ENCODE results near the gene INHA. TPM values are rescaled to one million over a fixed set of nuclear protein-coding genes. Genes with fewer than 3 reads are reported as not detected.

Gene INHA
- total and polyA plus RNA-seq, 4 donors = 0.03 to 0.15 (median 0.11) TPM

GRCh38 chr2:219595256-219595655, 23.1 kb downstream of the INHA start:
- Histone ChIP-seq H3K4me1 (ENCODE audit: control insufficient read depth in 4 of 4, insufficient read depth in 4 of 4, low read length in 3 of 4) (peaks cover 0 to 9% (median 7%) of the 10 kb centered on the region in 4 donors), H3K9me3 (ENCODE audit: control insufficient read depth in 4 of 4, low read length in 3 of 4) (no peaks in the 10 kb centered on the region), H3K9ac (ENCODE audit: low read depth in 1 of 2, low read length in 2 of 2) (no peak overlapping the region), H3K36me3 (ENCODE audit: control insufficient read depth in 4 of 4, insufficient read depth in 3 of 4, low read depth in 1 of 4, low read length in 3 of 4) (no peaks in the 10 kb centered on the region), H3K27ac (ENCODE audit: low read depth in 1 of 2, low read length in 2 of 2) (no peak overlapping the region), H3K4me3 (ENCODE audit: low read depth in 1 of 3, low read length in 3 of 3) (no peak overlapping the region), H3K27me3 (ENCODE audit: control insufficient read depth in 4 of 4, insufficient read depth in 4 of 4, low read length in 3 of 4) (no peaks in the 10 kb centered on the region)
- no peak for TF ChIP-seq YY1 (IDR thresholded peaks at IDR 0.05)
- TF ChIP-seq NR2F2 (IDR thresholded peaks at IDR 0.05) = no peak
- no peak for TF ChIP-seq SP1 (IDR thresholded peaks at IDR 0.05)
- TF ChIP-seq RXRA (IDR thresholded peaks at IDR 0.05) = no peak
- no peak for TF ChIP-seq FOXA2 (IDR thresholded peaks at IDR 0.05)
- TF ChIP-seq, protein P1, sequence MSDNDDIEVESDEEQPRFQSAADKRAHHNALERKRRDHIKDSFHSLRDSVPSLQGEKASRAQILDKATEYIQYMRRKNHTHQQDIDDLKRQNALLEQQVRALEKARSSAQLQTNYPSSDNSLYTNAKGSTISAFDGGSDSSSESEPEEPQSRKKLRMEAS (IDR thresholded peaks at IDR 0.05) = no peak
- TF ChIP-seq, protein P2, sequence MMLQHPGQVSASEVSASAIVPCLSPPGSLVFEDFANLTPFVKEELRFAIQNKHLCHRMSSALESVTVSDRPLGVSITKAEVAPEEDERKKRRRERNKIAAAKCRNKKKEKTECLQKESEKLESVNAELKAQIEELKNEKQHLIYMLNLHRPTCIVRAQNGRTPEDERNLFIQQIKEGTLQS (IDR thresholded peaks at IDR 0.05) = no peak
- TF ChIP-seq, protein P3, sequence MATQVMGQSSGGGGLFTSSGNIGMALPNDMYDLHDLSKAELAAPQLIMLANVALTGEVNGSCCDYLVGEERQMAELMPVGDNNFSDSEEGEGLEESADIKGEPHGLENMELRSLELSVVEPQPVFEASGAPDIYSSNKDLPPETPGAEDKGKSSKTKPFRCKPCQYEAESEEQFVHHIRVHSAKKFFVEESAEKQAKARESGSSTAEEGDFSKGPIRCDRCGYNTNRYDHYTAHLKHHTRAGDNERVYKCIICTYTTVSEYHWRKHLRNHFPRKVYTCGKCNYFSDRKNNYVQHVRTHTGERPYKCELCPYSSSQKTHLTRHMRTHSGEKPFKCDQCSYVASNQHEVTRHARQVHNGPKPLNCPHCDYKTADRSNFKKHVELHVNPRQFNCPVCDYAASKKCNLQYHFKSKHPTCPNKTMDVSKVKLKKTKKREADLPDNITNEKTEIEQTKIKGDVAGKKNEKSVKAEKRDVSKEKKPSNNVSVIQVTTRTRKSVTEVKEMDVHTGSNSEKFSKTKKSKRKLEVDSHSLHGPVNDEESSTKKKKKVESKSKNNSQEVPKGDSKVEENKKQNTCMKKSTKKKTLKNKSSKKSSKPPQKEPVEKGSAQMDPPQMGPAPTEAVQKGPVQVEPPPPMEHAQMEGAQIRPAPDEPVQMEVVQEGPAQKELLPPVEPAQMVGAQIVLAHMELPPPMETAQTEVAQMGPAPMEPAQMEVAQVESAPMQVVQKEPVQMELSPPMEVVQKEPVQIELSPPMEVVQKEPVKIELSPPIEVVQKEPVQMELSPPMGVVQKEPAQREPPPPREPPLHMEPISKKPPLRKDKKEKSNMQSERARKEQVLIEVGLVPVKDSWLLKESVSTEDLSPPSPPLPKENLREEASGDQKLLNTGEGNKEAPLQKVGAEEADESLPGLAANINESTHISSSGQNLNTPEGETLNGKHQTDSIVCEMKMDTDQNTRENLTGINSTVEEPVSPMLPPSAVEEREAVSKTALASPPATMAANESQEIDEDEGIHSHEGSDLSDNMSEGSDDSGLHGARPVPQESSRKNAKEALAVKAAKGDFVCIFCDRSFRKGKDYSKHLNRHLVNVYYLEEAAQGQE (IDR thresholded peaks at IDR 0.05) = no peak
- TF ChIP-seq GABPA (IDR thresholded peaks at IDR 0.05 in 1 of 2, conservative IDR thresholded peaks at IDR 0.05 in 1 of 2) = no peak
- TF ChIP-seq RAD21 (IDR thresholded peaks at IDR 0.05) = no peak
- TF ChIP-seq CTCF (IDR thresholded peaks at IDR 0.05; ENCODE audit: low read depth, low read length, missing input control) = no peak
- WGBS = 76% methylated on average over 3 of the region's 3 CpGs
- no peak for DNase-seq (ENCODE audit: low spot score)

DNA sequence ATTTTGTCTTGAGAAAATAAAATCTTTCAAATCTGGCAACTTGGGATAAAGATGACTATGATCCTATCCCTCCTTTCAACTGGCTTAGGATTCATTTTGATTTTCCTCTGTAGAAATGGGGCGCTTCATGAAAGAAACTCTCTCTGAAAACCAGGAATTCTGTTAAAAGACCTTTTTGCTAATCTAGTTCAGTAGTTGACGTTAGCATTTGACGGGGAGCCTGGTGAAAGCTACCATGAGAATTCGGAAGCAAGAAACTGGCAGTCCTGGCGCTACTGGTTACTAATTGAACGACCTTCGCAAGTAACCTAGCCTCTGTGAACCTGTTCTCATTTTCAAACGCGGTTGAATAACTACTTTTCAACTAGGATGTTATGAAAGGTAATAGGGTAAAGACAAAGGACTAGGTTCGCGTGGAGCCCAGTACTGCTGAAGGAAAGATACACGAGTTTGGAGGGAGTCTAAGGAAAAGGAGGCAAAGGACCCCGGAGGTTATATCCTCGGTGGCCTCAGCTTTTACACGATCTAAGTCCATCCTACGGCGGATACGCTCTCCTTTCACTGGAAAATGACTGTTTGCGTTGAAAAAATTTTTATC, 24.9 kb downstream of the INHA start:
- peak overlapping the region; percentile 75 to 88 for H3K27ac ChIP-seq (ENCODE audit: low read depth in 1 of 2, low read length in 2 of 2)
- H3K9me3 ChIP-seq (ENCODE audit: control insufficient read depth in 4 of 4, low read length in 3 of 4) = no peaks in the 10 kb centered on the region
- H3K36me3 ChIP-seq (ENCODE audit: control insufficient read depth in 4 of 4, insufficient read depth in 3 of 4, low read depth in 1 of 4, low read length in 3 of 4) = peaks cover 0 to 6% (median 2%) of the 10 kb centered on the region in 4 donors
- no peaks in the 10 kb centered on the region for H3K27me3 ChIP-seq (ENCODE audit: control insufficient read depth in 4 of 4, insufficient read depth in 4 of 4, low read length in 3 of 4)
- peaks cover 0 to 9% (median 7%) of the 10 kb centered on the region in 4 donors for H3K4me1 ChIP-seq (ENCODE audit: control insufficient read depth in 4 of 4, insufficient read depth in 4 of 4, low read length in 3 of 4)
- TF ChIP-seq FOXA1 (IDR thresholded peaks at IDR 0.05) (no peak), NR2F2 (IDR thresholded peaks at IDR 0.05) (no peak), SP1 (IDR thresholded peaks at IDR 0.05) (no peak), RXRA (IDR thresholded peaks at IDR 0.05) (no peak), RAD21 (IDR thresholded peaks at IDR 0.05) (peak in 1 of 2 donors; percentile 0)
- TF ChIP-seq, protein P2 (IDR thresholded peaks at IDR 0.05) = peak; percentile 18
- H3K4me3 ChIP-seq (ENCODE audit: low read depth in 1 of 3, low read length in 3 of 3) = peak overlapping the region; percentile 66 to 94 (median 92)
- H3K9ac ChIP-seq (ENCODE audit: low read depth in 1 of 2, low read length in 2 of 2) = peak overlapping the region; percentile 86 to 92
- 8% methylated on average over 19 of the region's 19 CpGs for WGBS
- no peak for DNase-seq (ENCODE audit: low spot score)
